ENCODE data around the gene SPRYD4.

DNA sequence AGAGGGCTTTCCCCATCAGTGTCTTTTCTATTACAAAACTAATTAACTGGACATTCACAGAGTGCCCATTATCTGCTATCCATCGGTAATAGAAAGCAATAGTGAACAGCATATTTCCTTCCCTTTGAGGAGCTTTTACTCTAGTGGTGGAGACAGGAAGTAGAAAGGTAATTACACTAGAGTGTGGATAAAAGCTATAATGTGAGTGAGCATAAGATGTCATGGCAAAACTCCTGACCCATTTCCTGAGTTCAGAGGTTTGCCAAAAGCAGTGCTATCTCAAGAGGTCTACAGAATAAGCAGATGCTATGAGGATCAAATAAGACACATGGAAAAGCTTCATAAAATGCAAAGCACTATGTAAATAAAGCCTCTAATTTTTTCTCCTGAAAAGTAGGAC is 43.2 kb upstream of the SPRYD4 start:
- TF ChIP-seq, protein P1, sequence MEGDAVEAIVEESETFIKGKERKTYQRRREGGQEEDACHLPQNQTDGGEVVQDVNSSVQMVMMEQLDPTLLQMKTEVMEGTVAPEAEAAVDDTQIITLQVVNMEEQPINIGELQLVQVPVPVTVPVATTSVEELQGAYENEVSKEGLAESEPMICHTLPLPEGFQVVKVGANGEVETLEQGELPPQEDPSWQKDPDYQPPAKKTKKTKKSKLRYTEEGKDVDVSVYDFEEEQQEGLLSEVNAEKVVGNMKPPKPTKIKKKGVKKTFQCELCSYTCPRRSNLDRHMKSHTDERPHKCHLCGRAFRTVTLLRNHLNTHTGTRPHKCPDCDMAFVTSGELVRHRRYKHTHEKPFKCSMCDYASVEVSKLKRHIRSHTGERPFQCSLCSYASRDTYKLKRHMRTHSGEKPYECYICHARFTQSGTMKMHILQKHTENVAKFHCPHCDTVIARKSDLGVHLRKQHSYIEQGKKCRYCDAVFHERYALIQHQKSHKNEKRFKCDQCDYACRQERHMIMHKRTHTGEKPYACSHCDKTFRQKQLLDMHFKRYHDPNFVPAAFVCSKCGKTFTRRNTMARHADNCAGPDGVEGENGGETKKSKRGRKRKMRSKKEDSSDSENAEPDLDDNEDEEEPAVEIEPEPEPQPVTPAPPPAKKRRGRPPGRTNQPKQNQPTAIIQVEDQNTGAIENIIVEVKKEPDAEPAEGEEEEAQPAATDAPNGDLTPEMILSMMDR (IDR thresholded peaks at IDR 0.05; ENCODE audit: low read length), result no peak
- TF ChIP-seq EZH2 (IDR thresholded peaks at IDR 0.05; ENCODE audit: borderline replicate concordance, low read length), result no peak

Data from OCI-LY1 (cell line).